HepG2 (cell line): ENCODE measurements around the gene GLRX5. TPM values are rescaled to one million over a fixed set of nuclear protein-coding genes. Genes with fewer than 3 reads are reported as not detected.
A peak's percentile ranks its signal among the peaks of the same experiment; 100 is the strongest.

Source experiments
- BRD4 ChIP-seq: sonication (generic); formaldehyde crosslinking; IDR thresholded peaks from 2 replicates; pipeline ENCODE4 v1.4.0; 2020; ENCODE audit warnings: missing genetic modification reagents
- DMAP1 ChIP-seq: IDR thresholded peaks from 2 replicates; pipeline ENCODE4 v1.6.1; 2016
- EED ChIP-seq: sonication (generic); formaldehyde crosslinking; IDR thresholded peaks from 2 replicates; pipeline ENCODE4 v1.5.0; 2020; ENCODE audit warnings: mild to moderate bottlenecking, missing genetic modification reagents
- ELF4 ChIP-seq: sonication (generic); formaldehyde crosslinking; IDR thresholded peaks from 2 replicates; pipeline ENCODE4 v1.5.0; 2020; ENCODE audit warnings: missing genetic modification reagents, mild to moderate bottlenecking, moderate library complexity, borderline replicate concordance
- FOXK1 ChIP-seq: sonication (generic); formaldehyde crosslinking; IDR thresholded peaks from 2 replicates; pipeline ENCODE4 v1.4.0; 2020; ENCODE audit warnings: low read depth, missing genetic modification reagents, borderline replicate concordance
- HOXD1 ChIP-seq: sonication (generic); formaldehyde crosslinking; IDR thresholded peaks from 2 replicates; pipeline ENCODE4 v1.5.0; 2020; ENCODE audit warnings: missing genetic modification reagents
- KAT8 ChIP-seq: IDR thresholded peaks from 2 replicates; pipeline ENCODE4 v1.6.1; 2016; ENCODE audit warnings: missing genetic modification reagents, missing compliant biosample characterization
- MAF1 ChIP-seq: sonication (generic); formaldehyde crosslinking; IDR thresholded peaks from 2 replicates; pipeline ENCODE4 v1.5.0; 2020; ENCODE audit warnings: missing genetic modification reagents, borderline replicate concordance
- NR2F2 ChIP-seq: IDR thresholded peaks from 2 replicates; pipeline ENCODE4 v1.6.1; 2012; ENCODE audit warnings: low read depth, inconsistent platforms, borderline replicate concordance
- PRMT3 ChIP-seq: sonication (generic); formaldehyde crosslinking; IDR thresholded peaks from 2 replicates; pipeline ENCODE4 v1.8.1; 2022; ENCODE audit warnings: low read depth, mild to moderate bottlenecking, moderate library complexity, missing genetic modification reagents, borderline replicate concordance
- REL ChIP-seq: sonication (generic); formaldehyde crosslinking; conservative IDR thresholded peaks from 2 replicates; pipeline ENCODE4 v1.8.0; 2022; ENCODE audit warnings: mild to moderate bottlenecking, missing genetic modification reagents, moderate library complexity
- RERE ChIP-seq: IDR thresholded peaks from 2 replicates; pipeline ENCODE4 v1.6.1; 2016; ENCODE audit warnings: low read depth, missing genetic modification reagents, missing compliant biosample characterization
- SP2 ChIP-seq: sonication (generic); formaldehyde crosslinking; IDR thresholded peaks from 2 replicates; pipeline ENCODE4 v1.5.1; 2020; ENCODE audit warnings: mild to moderate bottlenecking, missing genetic modification reagents
- UBTF ChIP-seq: sonication (generic); formaldehyde crosslinking; IDR thresholded peaks from 2 replicates; pipeline ENCODE4 v1.4.0; 2020; ENCODE audit warnings: mild to moderate bottlenecking, missing genetic modification reagents
- ZBTB2 ChIP-seq: sonication (generic); formaldehyde crosslinking; IDR thresholded peaks from 2 replicates; pipeline ENCODE4 v1.8.0; 2022; ENCODE audit warnings: low read depth, missing genetic modification reagents
- ZBTB43 ChIP-seq: sonication (generic); formaldehyde crosslinking; conservative IDR thresholded peaks from 2 replicates; pipeline ENCODE4 v1.4.0; 2020; ENCODE audit warnings: missing genetic modification reagents
- ZNF275 ChIP-seq: sonication (generic); formaldehyde crosslinking; IDR thresholded peaks from 2 replicates; pipeline ENCODE4 v1.8.0; 2022; ENCODE audit warnings: missing genetic modification reagents, mild to moderate bottlenecking, inconsistent platforms, borderline replicate concordance
- ZNF496 ChIP-seq: sonication (generic); formaldehyde crosslinking; IDR thresholded peaks from 2 replicates; pipeline ENCODE4 v1.8.1; 2023; ENCODE audit warnings: mild to moderate bottlenecking, moderate library complexity, missing genetic modification reagents; ENCODE audit not compliant: insufficient replicate concordance
- polyA plus RNA-seq, 8 experiments: library from polyadenylated mRNA; depleted of rRNA in 3 of 8; stranded (reverse) in 7 of 8; unstranded in 1 of 8; fragments of >200 nt; fragmentation: Illumina TruSeq in 4 of 8; extraction: Trizol in 4 of 8; gene quantifications; 2 replicates each; pipeline versions ENCODE4 v1.2.1 to v1.2.3, GENCODE V29; 2011 to 2016; ENCODE audit warnings: low read depth in 4 of 8, missing spikeins in 1 of 8, mixed read lengths in 1 of 8; ENCODE audit not compliant: insufficient read depth in 1 of 8
- total RNA-seq, 5 experiments: library from RNA; depleted of rRNA; stranded (reverse); fragments of >200 nt; fragmentation: Illumina TruSeq; extraction: Trizol; gene quantifications; 2 replicates each; pipeline ENCODE4 v1.2.3, GENCODE V29; 2016; ENCODE audit warnings: low read depth in 1 of 5

GLRX5 gene
- total and polyA plus RNA-seq, 2 of the 13 experiments (the other 11 are each of a cell fraction or from before 2014, with no cell fraction given): 122 to 146 TPM

GRCh38 chr14:95523815-95524448, 10.9 kb upstream of the GLRX5 start (continued):
- TF ChIP-seq DMAP1 (CRISPR knock-in tag) (no peak; the same call in none of the 2 replicates), SP2 (no peak), NR2F2 (no peak), PRMT3 (CRISPR knock-in tag) (no peak), UBTF (no peak; the same call in none of the 2 replicates), FOXK1 (CRISPR knock-in tag) (no peak), KAT8 (CRISPR knock-in tag) (no peak), HOXD1 (CRISPR knock-in tag) (no peak; the same call in 1 of the 2 replicates), BRD4 (CRISPR knock-in tag) (peak; percentile 81; the same call in 1 of the 2 replicates), ZNF496 (CRISPR knock-in tag) (no peak), REL (CRISPR knock-in tag) (no peak), ZBTB43 (CRISPR knock-in tag) (no peak), ELF4 (0 out of 2 replicates have a peak, but pooled peaks have one; percentile 44), ZBTB2 (CRISPR knock-in tag) (no peak), EED (CRISPR knock-in tag) (no peak), ZNF275 (CRISPR knock-in tag) (no peak), MAF1 (CRISPR knock-in tag) (no peak), RERE (CRISPR knock-in tag) (no peak)
